ENCODE results near the gene DCTN2.
"Not testable (repeated sequence)": the region's sequence is repeated elsewhere in the genome, so short reads cannot be mapped to it uniquely, and the experiment has no call there.

The DCTN2 gene

GRCh38 chr12:57513677-57514076, 33.3 kb downstream of the DCTN2 start:
- DNase-seq = not testable (repeated sequence)

- DNase-seq = no peak
Measured at GRCh38 chr12:57513266-57513665, 33.7 kb downstream of the DCTN2 start.

DNA sequence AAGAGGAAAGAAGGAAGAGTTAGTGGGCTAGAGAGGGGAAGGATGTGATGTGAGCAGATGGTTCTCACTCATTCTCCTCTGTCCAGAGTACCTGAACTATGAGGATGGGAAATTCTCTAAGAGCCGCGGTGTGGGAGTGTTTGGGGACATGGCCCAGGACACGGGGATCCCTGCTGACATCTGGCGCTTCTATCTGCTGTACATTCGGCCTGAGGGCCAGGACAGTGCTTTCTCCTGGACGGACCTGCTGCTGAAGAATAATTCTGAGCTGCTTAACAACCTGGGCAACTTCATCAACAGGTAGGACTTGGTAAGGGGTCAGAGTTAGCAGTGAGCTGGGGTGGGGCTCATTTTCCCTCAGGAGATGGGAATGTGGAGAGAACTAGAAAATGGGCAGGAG, 34.3 kb downstream of the DCTN2 start:
- no peak for DNase-seq

DNA sequence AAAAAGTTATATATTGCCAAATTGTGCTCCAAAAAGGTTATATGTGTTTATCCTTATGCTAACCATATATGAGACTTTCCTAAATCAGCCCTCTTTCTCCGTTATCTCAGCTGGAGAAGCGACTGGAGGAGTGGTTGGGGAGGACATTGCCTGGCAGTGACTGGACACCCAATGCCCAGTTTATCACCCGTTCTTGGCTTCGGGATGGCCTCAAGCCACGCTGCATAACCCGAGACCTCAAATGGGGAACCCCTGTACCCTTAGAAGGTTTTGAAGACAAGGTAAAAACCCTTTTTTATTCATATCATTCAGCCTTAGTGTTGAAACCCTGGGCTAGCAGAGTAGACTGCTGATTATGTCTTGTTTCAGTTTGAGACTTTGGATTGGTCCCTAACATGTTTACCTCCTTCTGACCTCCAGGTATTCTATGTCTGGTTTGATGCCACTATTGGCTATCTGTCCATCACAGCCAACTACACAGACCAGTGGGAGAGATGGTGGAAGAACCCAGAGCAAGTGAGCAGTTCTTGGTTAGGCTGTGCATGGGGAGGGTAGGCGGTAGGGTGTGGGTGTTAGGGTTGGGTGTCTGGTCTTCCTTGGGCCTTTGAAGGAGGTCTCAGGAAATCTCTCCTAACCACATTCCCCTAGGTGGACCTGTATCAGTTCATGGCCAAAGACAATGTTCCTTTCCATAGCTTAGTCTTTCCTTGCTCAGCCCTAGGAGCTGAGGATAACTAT, 35.2 kb downstream of the DCTN2 start:
- no peak for DNase-seq

DNA sequence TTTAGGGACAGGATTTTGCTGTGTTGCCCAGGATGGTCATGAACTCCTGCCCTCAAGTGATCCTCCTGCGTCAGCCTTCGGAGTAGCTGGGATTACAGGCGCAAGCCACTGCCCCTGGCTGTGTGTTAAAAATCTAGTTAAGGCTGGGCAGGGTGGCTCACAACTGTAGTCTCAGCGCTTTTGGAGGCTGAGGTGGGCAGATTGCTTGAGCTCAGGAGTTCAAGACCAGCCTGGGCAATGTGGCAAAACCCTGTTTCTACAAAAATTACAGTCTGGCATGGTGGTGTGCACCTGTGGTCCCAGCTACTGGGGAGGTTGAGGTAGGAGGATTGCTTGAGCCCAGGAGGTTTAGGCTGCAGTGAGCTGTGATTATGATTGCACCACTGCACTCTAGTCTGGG, 35.8 kb downstream of the DCTN2 start:
- DNase-seq = no peak

DNA sequence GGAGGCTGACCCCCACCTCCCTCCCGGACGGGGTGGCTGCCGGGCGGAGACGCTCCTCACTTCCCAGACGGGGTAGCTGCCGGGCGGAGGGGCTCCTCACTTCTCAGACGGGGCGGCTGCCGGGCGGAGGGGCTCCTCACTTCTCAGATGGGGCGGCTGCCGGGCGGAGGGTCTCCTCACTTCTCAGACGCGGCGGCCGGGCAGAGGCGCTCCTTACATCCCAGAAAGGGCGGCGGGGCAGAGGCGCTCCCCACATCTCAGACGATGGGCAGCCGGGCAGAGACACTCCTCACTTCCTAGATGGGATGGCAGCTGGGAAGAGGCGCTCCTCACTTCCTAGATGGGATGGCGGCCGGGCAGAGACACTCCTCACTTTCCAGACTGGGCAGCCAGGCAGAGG, 39.2 kb downstream of the DCTN2 start:
- DNase-seq = not testable (repeated sequence)

- DNase-seq = not testable (repeated sequence)
Measured at GRCh38 chr12:57506541-57506940, 40.5 kb downstream of the DCTN2 start.

- DNase-seq = not testable (repeated sequence)
Measured at GRCh38 chr12:57502311-57502969, 44.6 kb downstream of the DCTN2 start.

GRCh38 chr12:57500213-57500612, 46.8 kb downstream of the DCTN2 start:
- no peak for DNase-seq

DNA sequence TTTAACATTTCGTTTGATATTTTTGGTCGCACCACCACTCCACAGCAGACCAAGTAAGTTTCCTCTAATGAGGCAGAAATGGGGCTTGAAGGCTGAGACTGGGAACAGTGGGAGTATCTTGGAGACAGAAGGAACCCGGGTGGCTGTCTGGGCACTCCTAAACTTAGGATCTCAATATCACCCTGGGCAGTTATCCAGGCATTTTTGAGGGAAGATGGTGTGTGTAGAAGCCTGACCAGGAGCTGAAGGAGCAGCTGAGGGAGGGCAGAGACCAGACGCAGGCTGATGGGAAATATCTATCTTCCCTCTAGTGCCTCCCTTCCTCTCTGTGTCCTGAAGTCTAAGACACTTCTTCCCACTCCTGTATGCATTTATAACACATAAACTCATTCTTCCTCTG, 48.4 kb downstream of the DCTN2 start:
- DNase-seq = no peak

- no peak for DNase-seq
Measured at GRCh38 chr12:57498132-57498502, 48.9 kb downstream of the DCTN2 start.

- no peak for DNase-seq
Measured at GRCh38 chr12:57497223-57498131, 49.5 kb downstream of the DCTN2 start.

GRCh38 chr12:57496822-57497221, 50.2 kb downstream of the DCTN2 start:
- DNase-seq = no peak

- DNase-seq = not testable (repeated sequence)
Measured at GRCh38 chr12:57495051-57495701, 51.8 kb downstream of the DCTN2 start.

DNA sequence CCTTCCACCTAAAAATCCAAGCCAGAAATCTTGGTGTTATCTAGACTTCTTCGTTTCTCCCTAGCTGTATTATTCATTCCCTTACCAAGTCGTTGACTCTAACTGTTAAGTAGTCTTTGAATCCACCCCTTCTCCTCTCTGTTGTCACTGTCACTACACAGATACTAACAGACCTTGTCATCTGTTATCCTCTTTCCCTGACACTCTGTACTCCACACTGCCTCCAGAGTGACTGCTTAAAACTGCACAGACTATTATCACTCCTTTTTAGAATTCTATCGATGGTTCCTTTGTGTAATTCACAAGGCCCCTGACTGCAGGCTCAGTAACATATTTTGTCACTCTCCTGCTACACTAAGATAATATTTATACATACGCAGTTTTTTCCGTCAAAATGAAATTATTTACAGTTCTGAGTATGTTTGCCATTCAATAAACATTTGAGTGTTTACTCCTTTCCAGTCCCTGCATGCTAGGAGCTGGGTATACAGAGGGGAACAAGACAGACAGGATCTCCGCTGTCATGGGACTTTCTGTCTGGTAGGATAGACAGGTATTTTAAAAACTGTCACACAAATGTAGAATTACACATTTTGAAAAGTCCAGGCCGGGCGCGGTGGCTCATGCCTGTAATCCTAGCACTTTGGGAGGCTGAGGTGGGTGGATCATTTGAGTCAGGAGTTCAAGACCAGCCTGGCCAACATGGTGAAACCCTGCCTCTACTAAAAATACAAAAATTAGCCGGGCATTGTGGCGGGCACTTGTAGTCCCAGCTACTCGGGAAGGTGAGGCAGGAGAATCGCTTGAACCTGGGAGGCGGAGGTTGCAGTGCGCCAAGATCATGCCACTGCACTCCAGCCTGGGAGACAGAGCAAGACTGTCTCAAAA, 55.4 kb downstream of the DCTN2 start:
- DNase-seq = no peak

GRCh38 chr12:57490126-57490525, 56.9 kb downstream of the DCTN2 start:
- no peak for DNase-seq

- DNase-seq = no peak
Measured at GRCh38 chr12:57489157-57489641, 57.8 kb downstream of the DCTN2 start.

- DNase-seq = no peak
Measured at GRCh38 chr12:57488402-57489156, 58.4 kb downstream of the DCTN2 start.

DNA sequence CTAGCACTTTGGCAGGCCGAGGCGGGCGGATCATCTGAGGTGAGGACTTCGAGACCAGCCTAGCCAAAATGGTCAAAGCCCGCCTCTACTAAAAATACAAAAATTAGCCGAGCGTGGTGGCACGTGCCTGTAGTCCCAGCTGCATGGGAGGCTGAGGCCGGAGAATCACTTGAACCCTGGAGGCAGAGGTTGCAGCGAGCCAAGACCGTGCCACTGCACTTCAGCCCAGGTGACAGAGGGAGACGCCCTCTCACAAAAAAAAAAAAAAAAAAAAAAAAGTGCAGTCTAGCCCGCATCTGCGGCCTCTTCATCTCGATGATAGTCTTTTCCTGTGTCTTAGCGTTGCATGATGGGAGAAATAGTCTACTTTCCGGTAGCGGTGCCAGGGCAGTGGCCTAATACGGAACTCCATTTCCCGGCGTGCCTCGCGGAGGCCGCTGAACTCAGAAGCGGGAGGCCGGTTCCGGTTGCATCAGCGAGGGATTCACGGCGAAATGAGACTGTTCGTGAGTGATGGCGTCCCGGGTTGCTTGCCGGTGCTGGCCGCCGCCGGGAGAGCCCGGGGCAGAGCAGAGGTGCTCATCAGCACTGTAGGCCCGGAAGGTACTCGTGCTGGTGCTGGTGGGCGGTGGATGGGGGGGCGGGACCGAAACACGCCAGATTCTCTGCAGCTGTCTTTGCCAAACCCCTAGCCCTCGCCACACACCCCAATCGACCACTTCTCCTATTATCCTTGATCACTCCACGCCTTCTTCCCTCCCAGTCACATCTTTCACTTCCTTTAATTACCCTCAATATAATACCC, 59.2 kb downstream of the DCTN2 start, which contains the start of gene MARS1:
Gene MARS1 (plus strand): TSS at position 472 of the 805 bp plus-strand sequence. CDS start 23 bp downstream, at position 495.
- peak; percentile 97 for DNase-seq

- no peak for DNase-seq
Measured at GRCh38 chr12:57487055-57487596, 59.9 kb downstream of the DCTN2 start.

All from femur (tissue), 1 donor.